BE2C (cell line): Measurements from ENCODE around the gene KLK3. TPM values are rescaled to one million over a fixed set of nuclear protein-coding genes. Genes with fewer than 3 reads are reported as not detected.
A peak's percentile ranks its signal among the peaks of the same experiment; 100 is the strongest.
"Not testable (repeated sequence)": the region's sequence is repeated elsewhere in the genome, so short reads cannot be mapped to it uniquely, and the experiment has no call there.

Source experiments
- DNase-seq: peaks from one replicate; pipeline ENCODE4 v3.0.0-alpha.2; 2020
- H3K27me3 ChIP-seq: fragments of 250-450 bp; sonication (Bioruptor Pico); 2 replicates; pipeline ENCODE4 v1.5.1; 2020; ENCODE audit warnings: mild to moderate bottlenecking
- H3K36me3 ChIP-seq: fragments of 250-450 bp; sonication (Bioruptor Pico); 2 replicates; pipeline ENCODE4 v1.5.1; 2020; ENCODE audit warnings: mild to moderate bottlenecking
- H3K4me1 ChIP-seq: fragments of 250-450 bp; sonication (Bioruptor Pico); 2 replicates; pipeline ENCODE4 v1.5.1; 2020
- H3K4me3 ChIP-seq: 2 replicates; pipeline ENCODE4 v1.5.1; 2011; ENCODE audit warnings: low read depth, low read length
- H3K9me3 ChIP-seq: fragments of 250-450 bp; sonication (Bioruptor Pico); 2 replicates; pipeline ENCODE4 v1.5.1; 2020
- CTCF ChIP-seq: IDR thresholded peaks from 2 replicates; pipeline ENCODE4 v1.5.1; 2012; ENCODE audit warnings: mild to moderate bottlenecking, low read depth, low read length
- polyA plus RNA-seq: library from polyadenylated mRNA; unstranded; fragments of >200 nt; gene quantifications from one replicate; pipeline ENCODE4 v1.2.1, GENCODE V29; 2012; ENCODE audit warnings: low read depth, missing spikeins; ENCODE audit not compliant: insufficient read length, insufficient read depth

KLK3 gene
- polyA plus RNA-seq = not detected

GRCh38 chr19:50854636-50855410, at the start of gene KLK3:
TSS of gene KLK3 (plus strand) at chr19:50854915. CDS start at chr19:50854956, 41 bp downstream.
- no peak for TF ChIP-seq CTCF
- H3K27me3 ChIP-seq = no peaks in the 10 kb centered on the region
- H3K36me3 ChIP-seq = no peaks in the 10 kb centered on the region
- no peaks in the 10 kb centered on the region for H3K9me3 ChIP-seq
- no peak for DNase-seq
- H3K4me3 ChIP-seq = no peak within 1 kb of the TSS
- peaks cover 5% of the 10 kb centered on the region; the same call in 1 of the 2 replicates for H3K4me1 ChIP-seq

GRCh38 chr19:50808856-50809255, 45.9 kb upstream of the KLK3 start:
- H3K4me3 ChIP-seq = no peak overlapping the region
- DNase-seq = no peak
- H3K4me1 ChIP-seq = no peaks in the 10 kb centered on the region
- no peak for TF ChIP-seq CTCF
- peaks cover under 1% of the 10 kb centered on the region; the same call in 1 of the 2 replicates for H3K36me3 ChIP-seq
- no peaks in the 10 kb centered on the region for H3K27me3 ChIP-seq
- no peaks in the 10 kb centered on the region for H3K9me3 ChIP-seq

GRCh38 chr19:50811622-50812238, 43.0 kb upstream of the KLK3 start:
- H3K4me1 ChIP-seq, H3K36me3 ChIP-seq, H3K9me3 ChIP-seq, H3K27me3 ChIP-seq, DNase-seq, H3K4me3 ChIP-seq: not testable (repeated sequence)

- no peak for TF ChIP-seq CTCF
- no peaks in the 10 kb centered on the region; the same call in 1 of the 2 replicates for H3K9me3 ChIP-seq
- H3K27me3 ChIP-seq = no peaks in the 10 kb centered on the region
- H3K36me3 ChIP-seq = no peaks in the 10 kb centered on the region
- no peak for DNase-seq
- H3K4me1 ChIP-seq = no peaks in the 10 kb centered on the region
- H3K4me3 ChIP-seq = no peak overlapping the region
These were observed 42.2 kb upstream of the KLK3 start for GRCh38 chr19:50812474-50812873.

GRCh38 chr19:50814883-50815282, 39.8 kb upstream of the KLK3 start:
- H3K4me3 ChIP-seq = no peak overlapping the region
- DNase-seq = no peak
- H3K9me3 ChIP-seq = no peaks in the 10 kb centered on the region; the same call in 1 of the 2 replicates
- no peak for TF ChIP-seq CTCF
- H3K4me1 ChIP-seq = no peaks in the 10 kb centered on the region
- H3K36me3 ChIP-seq = no peaks in the 10 kb centered on the region
- no peaks in the 10 kb centered on the region for H3K27me3 ChIP-seq

- H3K27me3 ChIP-seq = no peaks in the 10 kb centered on the region
- peak; percentile 41 for DNase-seq
These were observed 39.3 kb upstream of the KLK3 start for GRCh38 chr19:50815439-50815838.

More at GRCh38 chr19:50815439-50815838, 39.3 kb upstream of the KLK3 start:
- no peak for TF ChIP-seq CTCF
- no peaks in the 10 kb centered on the region; the same call in 1 of the 2 replicates for H3K9me3 ChIP-seq
- no peaks in the 10 kb centered on the region for H3K36me3 ChIP-seq
- peaks cover 3% of the 10 kb centered on the region; the same call in 1 of the 2 replicates for H3K4me1 ChIP-seq
- H3K4me3 ChIP-seq = no peak overlapping the region
